Parathyroid adenoma (tissue), 2 donors: ENCODE results near the gene PPP1R2B.
"Not testable (repeated sequence)": the region's sequence is repeated elsewhere in the genome, so short reads cannot be mapped to it uniquely, and the experiment has no call there.

ENCODE experiments used
- H2AFZ ChIP-seq: fragments of 300-600 bp; sonication (generic); one replicate; pipeline ENCODE4 v1.7.0; 2017; ENCODE audit warnings: antibody characterized with exemption, mild to moderate bottlenecking
- H3K27ac ChIP-seq: fragments of 300-600 bp; sonication (generic); one replicate; pipeline ENCODE4 v1.7.0; 2017
- H3K27me3 ChIP-seq: fragments of 300-600 bp; sonication (generic); one replicate; pipeline ENCODE4 v1.7.0; 2017; ENCODE audit warnings: low read length; ENCODE audit not compliant: control insufficient read depth, insufficient read depth
- H3K36me3 ChIP-seq: fragments of 300-600 bp; sonication (generic); one replicate; pipeline ENCODE4 v1.7.0; 2017; ENCODE audit warnings: low read length; ENCODE audit not compliant: control insufficient read depth, insufficient read depth
- H3K4me1 ChIP-seq: fragments of 300-600 bp; sonication (generic); one replicate; pipeline ENCODE4 v1.7.0; 2017; ENCODE audit warnings: control low read depth
- H3K4me2 ChIP-seq: fragments of 300-600 bp; sonication (generic); one replicate; pipeline ENCODE4 v1.7.0; 2017; ENCODE audit warnings: low read length
- H3K4me3 ChIP-seq: fragments of 300-600 bp; sonication (generic); one replicate; pipeline ENCODE4 v1.7.0; 2017; ENCODE audit warnings: low read depth, low read length
- H3K79me2 ChIP-seq: fragments of 300-600 bp; sonication (generic); one replicate; pipeline ENCODE4 v1.7.0; 2017; ENCODE audit warnings: control low read depth
- H3K9ac ChIP-seq: fragments of 300-600 bp; sonication (generic); one replicate; pipeline ENCODE4 v1.7.0; 2017; ENCODE audit warnings: mild to moderate bottlenecking
- H3K9me3 ChIP-seq: fragments of 300-600 bp; sonication (generic); one replicate; pipeline ENCODE4 v1.7.0; 2017; ENCODE audit warnings: low read length; ENCODE audit not compliant: control insufficient read depth
- TF ChIP-seq, protein P1 (sequence below): fragments of 300-600 bp; sonication (generic); IDR thresholded peaks from one replicate; pipeline ENCODE4 v1.7.0; 2017; ENCODE audit warnings: antibody characterized with exemption, mild to moderate bottlenecking
- donor health status: primary hyperparathyroidism.

PPP1R2B gene

DNA sequence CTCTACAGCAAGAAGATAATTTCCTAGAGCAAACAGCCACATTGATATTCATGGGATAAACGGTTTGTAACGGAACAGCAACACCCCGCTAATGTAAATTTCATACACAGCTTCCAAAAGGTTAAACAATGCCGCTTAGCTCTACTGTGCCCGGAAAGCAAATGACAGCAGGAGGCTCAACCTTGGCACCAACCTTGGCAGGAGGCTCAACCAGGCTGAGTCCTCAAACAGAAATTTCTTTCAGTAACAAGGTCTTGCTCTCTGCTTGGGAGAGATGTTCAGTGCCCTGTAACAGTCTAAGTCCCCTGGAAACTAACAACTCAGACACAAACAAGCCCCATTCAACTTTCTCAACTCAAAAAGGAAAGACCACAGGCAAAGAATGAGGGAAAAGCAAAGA, 11.1 kb upstream of the PPP1R2B start:
- Histone ChIP-seq H3K27ac (no peak overlapping the region), H3K4me3 (no peak overlapping the region), H3K27me3 (no peaks in the 10 kb centered on the region), H3K79me2 (no peaks in the 10 kb centered on the region), H3K36me3 (no peaks in the 10 kb centered on the region), H3K9ac (no peak overlapping the region), H3K4me2 (no peak overlapping the region), H3K9me3 (no peaks in the 10 kb centered on the region), H3K4me1 (no peaks in the 10 kb centered on the region), H2AFZ (no peak overlapping the region)
- TF ChIP-seq, protein P1, sequence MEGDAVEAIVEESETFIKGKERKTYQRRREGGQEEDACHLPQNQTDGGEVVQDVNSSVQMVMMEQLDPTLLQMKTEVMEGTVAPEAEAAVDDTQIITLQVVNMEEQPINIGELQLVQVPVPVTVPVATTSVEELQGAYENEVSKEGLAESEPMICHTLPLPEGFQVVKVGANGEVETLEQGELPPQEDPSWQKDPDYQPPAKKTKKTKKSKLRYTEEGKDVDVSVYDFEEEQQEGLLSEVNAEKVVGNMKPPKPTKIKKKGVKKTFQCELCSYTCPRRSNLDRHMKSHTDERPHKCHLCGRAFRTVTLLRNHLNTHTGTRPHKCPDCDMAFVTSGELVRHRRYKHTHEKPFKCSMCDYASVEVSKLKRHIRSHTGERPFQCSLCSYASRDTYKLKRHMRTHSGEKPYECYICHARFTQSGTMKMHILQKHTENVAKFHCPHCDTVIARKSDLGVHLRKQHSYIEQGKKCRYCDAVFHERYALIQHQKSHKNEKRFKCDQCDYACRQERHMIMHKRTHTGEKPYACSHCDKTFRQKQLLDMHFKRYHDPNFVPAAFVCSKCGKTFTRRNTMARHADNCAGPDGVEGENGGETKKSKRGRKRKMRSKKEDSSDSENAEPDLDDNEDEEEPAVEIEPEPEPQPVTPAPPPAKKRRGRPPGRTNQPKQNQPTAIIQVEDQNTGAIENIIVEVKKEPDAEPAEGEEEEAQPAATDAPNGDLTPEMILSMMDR = no peak

GRCh38 chr5:156841737-156842136, 8.4 kb upstream of the PPP1R2B start:
- Histone ChIP-seq H2AFZ (no peak overlapping the region), H3K4me1 (no peaks in the 10 kb centered on the region), H3K9me3 (no peaks in the 10 kb centered on the region), H3K4me3 (no peak overlapping the region), H3K27me3 (no peaks in the 10 kb centered on the region), H3K4me2 (no peak overlapping the region), H3K79me2 (no peaks in the 10 kb centered on the region), H3K9ac (no peak overlapping the region), H3K36me3 (no peaks in the 10 kb centered on the region), H3K27ac (no peak overlapping the region)
- TF ChIP-seq, protein P1 = no peak

GRCh38 chr5:156846914-156847313, 3.2 kb upstream of the PPP1R2B start:
- no peak overlapping the region for H3K9ac ChIP-seq

GRCh38 chr5:156848447-156848846, 1.6 kb upstream of the PPP1R2B start:
- not testable (repeated sequence) for H3K27ac ChIP-seq, H2AFZ ChIP-seq, H3K27me3 ChIP-seq, H3K9ac ChIP-seq, H3K4me3 ChIP-seq, H3K79me2 ChIP-seq, H3K36me3 ChIP-seq, H3K9me3 ChIP-seq, H3K4me2 ChIP-seq, H3K4me1 ChIP-seq

More at GRCh38 chr5:156846914-156847313, 3.2 kb upstream of the PPP1R2B start:
- no peaks in the 10 kb centered on the region for H3K27me3 ChIP-seq
- no peak overlapping the region for H3K4me3 ChIP-seq
- no peaks in the 10 kb centered on the region for H3K4me1 ChIP-seq
- no peak overlapping the region for H3K27ac ChIP-seq
- TF ChIP-seq, protein P1 = no peak
- no peaks in the 10 kb centered on the region for H3K36me3 ChIP-seq
- no peak overlapping the region for H3K4me2 ChIP-seq
- H3K79me2 ChIP-seq = no peaks in the 10 kb centered on the region
- H2AFZ ChIP-seq = no peak overlapping the region
- H3K9me3 ChIP-seq = no peaks in the 10 kb centered on the region

DNA sequence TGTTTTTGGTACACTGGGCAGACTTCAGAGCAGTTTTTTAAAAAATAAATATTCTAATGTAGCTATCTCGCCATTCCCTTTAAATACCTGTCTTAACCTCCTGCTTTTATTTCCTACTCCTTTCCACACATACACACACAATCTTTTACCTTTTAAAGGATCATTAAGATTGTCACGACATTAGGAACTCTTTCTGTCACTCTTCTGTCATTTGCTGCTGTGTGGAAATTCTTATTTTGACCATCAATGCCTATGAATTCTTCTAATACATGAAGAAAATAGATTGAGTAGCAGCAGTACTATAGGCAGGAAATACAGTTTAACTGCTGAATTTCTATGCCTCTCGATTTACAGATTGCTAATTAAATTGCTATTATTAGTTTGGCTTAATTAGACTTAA, 1.8 kb downstream of the PPP1R2B start:
- no peaks in the 10 kb centered on the region for H3K36me3 ChIP-seq
- no peak overlapping the region for H3K9ac ChIP-seq
- H3K4me2 ChIP-seq = no peak overlapping the region

DNA sequence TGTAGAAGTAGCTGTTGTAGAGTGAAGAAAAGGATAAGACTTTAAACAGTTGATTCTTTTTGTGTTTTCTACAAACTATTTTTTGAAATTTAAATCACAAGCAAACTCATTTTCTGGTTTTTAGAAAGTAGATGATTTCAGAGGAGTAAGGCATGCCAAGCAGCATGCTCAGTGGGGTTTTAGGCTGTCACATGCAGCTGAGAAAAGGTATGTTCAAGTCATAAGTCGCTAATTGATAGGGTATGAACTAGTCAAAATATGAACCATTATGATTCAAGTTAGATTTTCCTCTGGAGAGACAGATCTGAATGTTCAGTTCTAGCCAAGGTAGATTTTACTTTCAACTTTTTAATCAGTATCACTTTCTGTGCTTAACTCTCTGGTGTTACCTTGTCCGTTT, 3.0 kb downstream of the PPP1R2B start:
- H3K4me3 ChIP-seq, H3K4me2 ChIP-seq, H3K27ac ChIP-seq: not testable (repeated sequence)

More for the DNA sequence above, 1.8 kb downstream of the PPP1R2B start:
- Histone ChIP-seq H3K4me1 (no peaks in the 10 kb centered on the region), H3K4me3 (no peak overlapping the region), H3K27ac (no peak overlapping the region), H3K79me2 (no peaks in the 10 kb centered on the region), H3K9me3 (no peaks in the 10 kb centered on the region), H2AFZ (no peak overlapping the region), H3K27me3 (no peaks in the 10 kb centered on the region)
- TF ChIP-seq, protein P1 = no peak

More for the DNA sequence above, 3.0 kb downstream of the PPP1R2B start:
- H3K79me2 ChIP-seq, H3K27me3 ChIP-seq, H3K36me3 ChIP-seq, H3K9me3 ChIP-seq, H3K4me1 ChIP-seq, H3K9ac ChIP-seq, H2AFZ ChIP-seq: not testable (repeated sequence)
